Loucy (cell line): ENCODE measurements around the gene TAF1A.

Experiments
- H2AFZ ChIP-seq: fragments of 200-600 bp; sonication (generic); 2 replicates; pipeline ENCODE4 v1.6.0; 2016; ENCODE audit warnings: antibody characterized with exemption, mild to moderate bottlenecking, low read length, moderate library complexity
- H3F3A ChIP-seq: fragments of 200-600 bp; 2 replicates; pipeline ENCODE4 v1.6.0; 2016; ENCODE audit warnings: antibody characterized with exemption, low read depth, mild to moderate bottlenecking
- H3K27me3 ChIP-seq: fragments of 200-600 bp; sonication (generic); 2 replicates; pipeline ENCODE4 v1.6.1; 2014; ENCODE audit warnings: low read length, mild to moderate bottlenecking; ENCODE audit not compliant: insufficient read depth, poor library complexity, severe bottlenecking
- H3K36me3 ChIP-seq: fragments of 200-600 bp; sonication (generic); 2 replicates; pipeline ENCODE4 v1.6.1; 2016; ENCODE audit warnings: low read length; ENCODE audit not compliant: insufficient read depth
- H3K4me1 ChIP-seq: fragments of 200-600 bp; sonication (generic); 2 replicates; pipeline ENCODE4 v1.5.1; 2014; ENCODE audit warnings: low read length, mild to moderate bottlenecking; ENCODE audit not compliant: insufficient read depth, poor library complexity, severe bottlenecking
- H3K4me2 ChIP-seq: fragments of 200-600 bp; sonication (generic); 2 replicates; pipeline ENCODE4 v1.6.0; 2014; ENCODE audit warnings: antibody characterized with exemption, low read length, low read depth, mild to moderate bottlenecking; ENCODE audit not compliant: poor library complexity, severe bottlenecking
- H3K4me3 ChIP-seq: fragments of 200-600 bp; sonication (generic); 2 replicates; pipeline ENCODE4 v1.5.1; 2014; ENCODE audit warnings: low read length, mild to moderate bottlenecking, mixed read lengths; ENCODE audit not compliant: poor library complexity, severe bottlenecking
- H3K79me2 ChIP-seq: fragments of 200-600 bp; sonication (generic); 2 replicates; pipeline ENCODE4 v1.6.1; 2014; ENCODE audit warnings: low read length; ENCODE audit not compliant: insufficient read depth
- H3K9ac ChIP-seq: fragments of 200-600 bp; sonication (generic); 2 replicates; pipeline ENCODE4 v1.6.0; 2014; ENCODE audit warnings: mild to moderate bottlenecking, low read depth, low read length, moderate library complexity; ENCODE audit not compliant: poor library complexity, severe bottlenecking
- H3K9me2 ChIP-seq: fragments of 200-600 bp; sonication (generic); replicated peaks from 2 replicates; pipeline ENCODE4 v1.6.1; 2016; ENCODE audit warnings: low read depth, low read length, mixed read lengths
- H3K9me3 ChIP-seq: fragments of 200-600 bp; sonication (generic); 2 replicates; pipeline ENCODE4 v1.6.1; 2014; ENCODE audit warnings: mild to moderate bottlenecking, antibody characterized with exemption, low read length, low read depth; ENCODE audit not compliant: insufficient read depth
- H4K20me1 ChIP-seq: fragments of 200-600 bp; sonication (generic); 2 replicates; pipeline ENCODE4 v1.6.0; 2014; ENCODE audit warnings: antibody characterized with exemption, low read length, mild to moderate bottlenecking; ENCODE audit not compliant: insufficient read depth, poor library complexity, severe bottlenecking
- CTCF ChIP-seq: fragments of 200-600 bp; sonication (generic); conservative IDR thresholded peaks from 2 replicates; pipeline ENCODE4 v1.5.1; 2014; ENCODE audit warnings: mild to moderate bottlenecking, antibody characterized with exemption, low read length
- EZH2phosphoT487 ChIP-seq: fragments of 200-600 bp; IDR thresholded peaks from 2 replicates; pipeline ENCODE4 v1.6.1; 2018; ENCODE audit warnings: antibody characterized with exemption, mild to moderate bottlenecking, moderate library complexity, borderline replicate concordance

The TAF1A gene

GRCh38 chr1:222588135-222588534 lies 1.6 kb downstream of the TAF1A start:
- no peak overlapping the region for H2AFZ ChIP-seq
- peaks cover 54% of the 10 kb centered on the region for H3K79me2 ChIP-seq
- no peak for TF ChIP-seq CTCF
- no peak for TF ChIP-seq EZH2phosphoT487
- peak overlapping the region; percentile 91 for H3K4me2 ChIP-seq
- H3K4me1 ChIP-seq = peaks cover 54% of the 10 kb centered on the region
- H3K4me3 ChIP-seq = peak overlapping the region; percentile 99
- H3F3A ChIP-seq = no peaks in the 10 kb centered on the region
- H3K9me3 ChIP-seq = no peaks in the 10 kb centered on the region
- H3K9me2 ChIP-seq = no peaks in the 10 kb centered on the region
- peaks cover 10% of the 10 kb centered on the region for H4K20me1 ChIP-seq
- H3K36me3 ChIP-seq = peaks cover 3% of the 10 kb centered on the region
- H3K9ac ChIP-seq = peak overlapping the region; percentile 88
- peaks cover 31% of the 10 kb centered on the region for H3K27me3 ChIP-seq

DNA sequence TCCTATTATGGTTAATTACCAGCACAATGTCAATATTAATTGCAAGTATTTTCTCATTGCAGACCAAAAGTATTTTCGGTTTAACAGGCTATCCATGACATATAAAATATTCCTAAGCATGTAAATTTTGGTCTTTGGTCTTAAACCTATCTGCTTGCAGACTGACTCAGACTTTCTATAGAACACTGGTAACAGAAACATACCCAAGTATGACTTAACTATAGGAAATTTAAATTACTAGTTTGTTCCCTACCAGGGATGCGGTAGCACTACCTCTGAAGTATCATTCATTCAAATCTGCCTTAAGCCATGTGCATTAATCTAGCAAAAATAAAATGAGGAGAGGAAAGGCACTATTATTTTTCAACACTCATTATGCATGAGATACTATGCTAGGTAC lies 2.9 kb downstream of the TAF1A start:
- peaks cover 10% of the 10 kb centered on the region for H4K20me1 ChIP-seq
- H3K9me2 ChIP-seq = no peaks in the 10 kb centered on the region
- H3K36me3 ChIP-seq = peaks cover 15% of the 10 kb centered on the region
- peak overlapping the region; percentile 91 for H3K4me2 ChIP-seq
- H3K4me3 ChIP-seq = peak overlapping the region; percentile 36
- peaks cover 18% of the 10 kb centered on the region for H3K27me3 ChIP-seq
- H3K79me2 ChIP-seq = peaks cover 62% of the 10 kb centered on the region
- H3K9ac ChIP-seq = peak overlapping the region; percentile 15
- no peak overlapping the region for H2AFZ ChIP-seq
- TF ChIP-seq EZH2phosphoT487 = no peak
- TF ChIP-seq CTCF = no peak
- H3F3A ChIP-seq = no peaks in the 10 kb centered on the region
- no peaks in the 10 kb centered on the region for H3K9me3 ChIP-seq
- peaks cover 54% of the 10 kb centered on the region for H3K4me1 ChIP-seq

DNA sequence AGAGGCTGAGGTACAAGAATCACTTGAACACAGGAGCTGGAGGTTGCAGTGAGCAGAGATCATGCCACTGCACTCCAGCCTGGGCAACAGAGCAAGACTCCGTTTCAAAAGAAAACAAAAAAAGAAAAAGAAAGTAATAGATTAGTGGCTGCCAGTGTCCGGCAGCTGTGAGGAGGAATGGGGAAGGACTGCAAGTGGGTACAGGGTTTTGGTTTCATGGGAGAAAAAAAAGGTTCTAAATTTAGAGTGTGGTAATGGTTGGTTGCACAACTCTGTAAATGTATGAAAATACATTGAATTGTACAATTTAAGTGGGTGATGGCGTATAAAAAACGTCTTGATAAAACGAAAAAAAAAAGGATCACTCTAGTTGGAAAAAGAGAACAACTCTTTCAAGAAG lies 6.7 kb downstream of the TAF1A start:
- no peaks in the 10 kb centered on the region for H3K9me3 ChIP-seq
- no peak for TF ChIP-seq EZH2phosphoT487
- TF ChIP-seq CTCF = no peak
- H3F3A ChIP-seq = no peaks in the 10 kb centered on the region
- H4K20me1 ChIP-seq = peaks cover 10% of the 10 kb centered on the region
- no peaks in the 10 kb centered on the region for H3K27me3 ChIP-seq
- H3K4me2 ChIP-seq = no peak overlapping the region
- H3K4me3 ChIP-seq = no peak overlapping the region
- H2AFZ ChIP-seq = no peak overlapping the region
- H3K9ac ChIP-seq = no peak overlapping the region
- H3K79me2 ChIP-seq = peaks cover 43% of the 10 kb centered on the region
- H3K36me3 ChIP-seq = peaks cover 21% of the 10 kb centered on the region
- no peaks in the 10 kb centered on the region for H3K9me2 ChIP-seq
- H3K4me1 ChIP-seq = peaks cover 33% of the 10 kb centered on the region
